NCI-H2107 treated with DMSO at 0.1 percent for 48 hours (cell line): ENCODE results near the gene CD8B.
"Not testable (repeated sequence)": the region's sequence is repeated elsewhere in the genome, so short reads cannot be mapped to it uniquely, and the experiment has no call there.

Experiments
- DNase-seq: peaks from one replicate; lab custom pipeline; 2025; ENCODE audit not compliant: unreplicated experiment; lab: John Stamatoyannopoulos, UW

Gene CD8B

DNA sequence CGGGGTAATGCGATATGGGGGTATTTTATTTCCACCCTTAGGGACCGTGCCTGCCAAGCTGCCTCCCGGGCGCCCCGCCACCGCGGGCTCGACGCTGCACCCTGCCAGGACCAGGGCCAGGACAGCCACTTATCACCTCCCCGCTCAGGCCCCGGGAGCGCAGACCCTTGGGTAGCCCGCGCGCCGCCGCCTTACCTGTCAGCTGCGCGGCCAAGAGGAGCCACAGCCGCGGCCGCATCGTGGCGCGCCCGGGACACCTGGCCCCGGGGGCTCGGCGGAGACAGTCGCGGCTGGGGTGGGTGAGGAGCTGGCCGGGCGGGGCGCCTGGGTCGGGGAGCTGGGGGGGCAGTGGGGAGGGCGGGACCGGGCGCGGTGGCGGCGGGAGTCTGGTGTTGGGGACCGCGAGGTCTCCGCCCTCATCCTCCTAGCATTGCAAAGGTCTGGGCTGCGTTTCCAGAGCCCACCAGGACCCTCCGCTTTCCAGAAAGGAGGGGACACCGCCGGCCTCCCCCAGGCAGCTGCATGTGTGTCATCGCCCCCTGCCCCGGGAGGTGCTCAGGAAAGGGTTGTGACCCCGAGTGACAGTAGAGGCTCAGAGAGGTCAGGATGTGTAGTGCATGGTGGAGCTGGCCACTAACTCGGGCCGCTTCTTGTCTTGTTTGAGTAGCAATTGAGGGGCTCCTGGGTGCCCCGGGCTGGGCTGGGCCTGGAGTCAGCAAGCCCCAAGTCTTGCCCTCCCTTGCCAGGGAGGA is at the start of gene CD8B:
TSS of gene CD8B (minus strand) at position 259 of the 752 bp plus-strand sequence. CDS start at position 238, 21 bp downstream.
- DNase-seq, result not testable (repeated sequence)

DNA sequence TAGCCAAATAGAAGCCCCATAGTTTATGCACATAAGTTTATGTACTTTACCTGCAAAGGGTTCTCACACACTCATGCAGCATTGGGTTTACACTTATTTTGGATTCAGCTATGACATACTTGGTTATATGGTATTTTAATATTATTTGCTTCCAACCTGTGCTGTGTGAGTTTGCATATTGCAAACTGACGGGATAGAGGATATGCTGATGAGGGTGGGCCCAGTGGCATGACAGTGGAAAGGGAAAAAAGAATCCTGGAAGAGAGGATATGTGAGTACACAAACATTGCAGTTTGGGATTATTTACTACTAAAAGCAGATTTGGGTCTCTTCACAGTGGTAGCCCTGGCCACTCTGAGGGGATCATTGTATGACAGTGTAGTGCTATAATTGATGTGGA is 44.2 kb upstream of the CD8B start:
- DNase-seq, result not testable (repeated sequence)

DNA sequence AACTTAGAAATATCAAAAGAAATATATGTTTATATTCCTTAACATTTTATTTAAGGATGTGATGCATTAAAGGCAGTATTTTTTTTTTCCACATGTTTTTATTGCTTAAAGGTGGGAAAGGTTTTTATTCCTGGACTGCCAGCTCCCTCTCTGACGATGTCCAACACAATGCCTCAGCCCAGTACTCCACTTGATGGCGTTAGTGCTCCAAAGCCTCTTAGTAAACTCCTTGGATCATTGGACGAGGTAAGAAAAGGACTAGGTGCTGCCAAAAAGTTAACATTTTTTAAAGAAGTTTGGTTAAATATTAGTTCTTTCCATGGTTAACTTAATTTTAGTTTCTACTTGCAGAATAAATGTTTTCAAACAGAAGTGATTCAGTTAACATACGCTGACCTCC is 39.0 kb upstream of the CD8B start:
- not testable (repeated sequence) for DNase-seq

DNA sequence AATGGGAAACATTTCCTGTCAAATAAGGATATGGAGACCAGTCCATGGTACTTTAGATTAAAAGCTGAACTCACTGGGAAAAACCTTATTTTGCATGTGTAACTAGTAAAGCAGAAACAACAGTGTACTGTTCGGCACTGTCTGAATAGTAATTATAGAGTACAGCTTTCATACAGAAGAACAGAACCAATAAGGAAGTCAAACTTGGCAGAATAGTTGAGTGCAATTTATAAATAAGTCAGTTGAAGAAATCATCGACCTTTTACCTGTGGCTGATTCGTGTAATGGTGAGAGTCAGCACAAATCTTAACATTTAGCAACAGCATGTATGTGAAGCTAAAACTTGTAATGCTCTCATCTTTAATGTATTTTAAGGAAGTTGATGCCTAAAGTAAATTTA is 24.3 kb upstream of the CD8B start:
- not testable (repeated sequence) for DNase-seq

DNA sequence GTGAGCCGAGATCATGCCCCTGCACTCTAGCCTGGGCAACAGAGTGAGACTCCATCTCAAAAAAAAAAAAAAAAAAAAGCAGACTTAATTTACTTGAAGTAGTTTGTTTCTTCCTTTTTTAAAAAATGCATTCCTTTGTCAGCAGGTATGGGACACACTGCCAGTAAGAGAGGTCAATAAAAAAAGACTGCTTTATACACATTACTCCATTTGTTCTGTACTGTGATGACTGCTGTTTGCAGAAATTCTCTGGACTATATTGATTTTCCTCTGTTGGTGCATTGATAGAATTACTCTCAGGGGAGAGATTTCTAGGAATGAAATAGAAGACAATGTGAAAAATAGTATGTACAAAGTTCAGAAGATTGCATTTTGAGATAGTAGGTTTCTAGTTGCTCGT is 21.2 kb upstream of the CD8B start:
- not testable (repeated sequence) for DNase-seq

DNA sequence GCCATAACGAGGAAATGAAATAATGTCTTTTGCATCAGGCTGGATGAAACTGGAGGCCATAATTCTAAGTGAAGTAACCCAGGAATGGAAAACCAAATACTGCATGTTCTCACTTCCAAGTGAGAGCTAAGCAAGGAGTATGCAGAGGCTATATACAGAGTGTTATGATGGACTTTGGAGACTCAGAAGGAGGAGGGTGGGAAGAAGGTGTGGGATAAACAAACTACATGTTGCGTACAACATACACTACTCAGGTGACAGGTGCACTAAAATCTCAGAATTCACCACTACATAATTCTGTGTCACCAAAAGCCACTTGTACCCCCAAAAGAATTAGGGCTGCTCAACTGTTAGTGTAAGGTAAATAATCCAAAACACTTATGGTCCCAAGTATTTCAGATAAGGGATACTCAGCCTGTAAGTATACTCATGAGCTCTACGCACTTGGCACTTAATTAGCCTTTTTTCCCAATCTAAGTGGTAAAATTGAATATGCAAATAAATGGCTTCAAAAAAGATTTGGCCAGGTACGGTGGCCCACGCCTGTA is 20.5 kb upstream of the CD8B start:
- not testable (repeated sequence) for DNase-seq

DNA sequence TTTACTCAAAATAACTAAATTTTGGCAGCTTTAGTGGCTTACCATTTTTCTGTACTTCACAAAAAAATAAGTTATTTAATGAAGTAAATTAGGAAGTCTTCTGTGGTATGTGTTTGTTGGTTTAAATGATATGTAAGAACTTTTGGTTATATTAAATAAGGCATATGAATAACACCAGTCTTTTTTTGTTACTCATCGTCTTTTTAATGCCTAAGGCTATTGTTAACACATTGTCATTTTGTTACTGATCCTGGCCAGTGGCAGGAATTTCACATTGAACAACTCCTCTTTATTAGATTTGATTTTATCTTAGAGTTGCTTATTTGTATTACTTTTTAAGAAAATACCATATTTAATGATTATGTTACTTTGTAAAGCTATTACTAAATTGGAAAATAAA is 17.3 kb upstream of the CD8B start:
- not testable (repeated sequence) for DNase-seq

DNA sequence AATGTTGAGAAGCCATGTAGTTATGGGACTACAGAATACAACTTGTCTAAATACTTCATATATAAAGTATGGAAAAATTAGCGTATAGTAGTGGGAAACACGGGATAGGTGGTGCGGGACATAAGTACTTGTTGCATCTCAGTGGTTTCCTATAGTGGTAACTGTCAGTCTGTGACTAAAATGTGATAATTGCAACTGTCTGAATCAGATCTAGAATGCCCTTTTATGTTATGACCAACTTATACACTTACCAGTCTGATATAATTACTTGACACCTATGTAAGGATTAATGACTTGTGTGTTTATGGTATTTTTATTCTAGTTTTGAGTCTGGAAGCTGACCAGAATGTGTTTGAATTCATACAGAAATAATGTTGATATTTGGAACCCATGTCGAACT is 9.3 kb upstream of the CD8B start:
- not testable (repeated sequence) for DNase-seq

DNA sequence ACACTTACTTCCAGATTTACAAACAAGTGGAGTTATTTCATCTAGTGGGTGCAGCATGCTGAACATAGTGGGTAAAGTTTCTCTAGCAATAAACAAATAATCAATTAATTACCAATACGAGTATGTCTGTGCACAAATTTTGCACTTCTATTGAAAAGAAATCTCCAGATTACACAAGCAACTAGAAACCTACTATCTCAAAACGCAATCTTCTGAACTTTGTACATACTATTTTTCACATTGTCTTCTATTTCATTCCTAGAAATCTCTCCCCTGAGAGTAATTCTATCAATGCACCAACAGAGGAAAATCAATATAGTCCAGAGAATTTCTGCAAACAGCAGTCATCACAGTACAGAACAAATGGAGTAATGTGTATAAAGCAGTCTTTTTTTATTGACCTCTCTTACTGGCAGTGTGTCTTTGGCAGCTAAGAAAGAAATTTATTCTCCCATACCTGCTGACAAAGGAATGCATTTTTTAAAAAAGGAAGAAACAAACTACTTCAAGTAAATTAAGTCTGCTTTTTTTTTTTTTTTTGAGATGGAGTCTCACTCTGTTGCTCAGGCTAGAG is 7.3 kb upstream of the CD8B start:
- DNase-seq, result not testable (repeated sequence)

DNA sequence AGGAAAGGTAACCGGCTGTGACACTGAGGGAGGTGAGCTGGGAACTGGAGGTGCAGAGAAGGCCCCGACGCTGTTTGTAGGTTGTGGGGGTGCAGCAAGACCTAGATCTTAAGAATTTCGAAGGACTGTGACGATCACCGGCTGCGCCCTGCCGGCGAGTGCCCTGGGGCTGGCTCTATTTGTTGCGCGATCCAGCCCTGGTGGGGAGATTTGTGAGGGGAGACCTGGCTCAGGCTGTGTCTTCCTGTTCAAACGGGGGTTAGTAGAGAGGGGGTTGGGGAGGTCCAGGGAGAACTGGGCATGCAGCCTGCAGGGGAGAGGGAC is 656 bp upstream of the CD8B start:
- not testable (repeated sequence) for DNase-seq

DNA sequence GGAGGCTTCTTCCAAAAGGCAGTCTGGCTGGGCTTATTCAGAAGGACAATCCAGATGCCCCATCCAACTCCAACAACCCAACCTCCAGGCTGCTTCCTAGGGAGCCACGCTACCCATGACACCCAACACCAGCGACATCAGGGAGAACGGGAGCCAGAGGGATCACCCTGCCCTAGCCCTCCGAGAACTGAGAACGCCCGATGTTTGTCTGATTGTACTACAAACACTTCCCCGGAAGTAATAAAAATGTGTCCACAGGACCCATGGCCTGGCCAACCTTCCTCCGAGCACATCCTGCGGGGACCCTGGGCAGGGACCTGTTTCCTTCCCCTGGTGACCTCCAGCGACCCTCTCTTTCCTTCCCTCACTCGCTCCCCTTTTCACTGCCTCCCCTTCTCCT is 511 bp downstream of the CD8B start:
- peak; percentile 12 for DNase-seq

DNA sequence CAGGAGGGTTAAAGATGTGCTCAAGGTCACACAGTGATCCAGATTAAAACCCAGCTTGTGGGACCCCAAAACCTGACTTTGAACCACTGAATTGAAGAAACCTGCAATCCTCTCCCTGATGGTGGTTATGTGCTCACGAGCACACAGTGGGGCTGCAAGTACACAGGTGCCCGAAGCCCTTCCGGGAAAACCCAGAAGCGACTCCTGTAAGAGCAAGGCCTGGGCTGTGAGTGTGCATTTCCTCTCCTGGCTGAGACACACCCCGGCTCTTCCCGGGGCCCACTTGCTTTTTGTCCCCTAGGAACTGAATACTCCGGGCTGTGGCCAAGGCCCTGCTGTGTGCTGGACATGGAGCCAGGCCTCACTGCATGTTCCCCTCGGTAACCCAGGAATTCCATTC is 1.1 kb downstream of the CD8B start:
- not testable (repeated sequence) for DNase-seq

DNA sequence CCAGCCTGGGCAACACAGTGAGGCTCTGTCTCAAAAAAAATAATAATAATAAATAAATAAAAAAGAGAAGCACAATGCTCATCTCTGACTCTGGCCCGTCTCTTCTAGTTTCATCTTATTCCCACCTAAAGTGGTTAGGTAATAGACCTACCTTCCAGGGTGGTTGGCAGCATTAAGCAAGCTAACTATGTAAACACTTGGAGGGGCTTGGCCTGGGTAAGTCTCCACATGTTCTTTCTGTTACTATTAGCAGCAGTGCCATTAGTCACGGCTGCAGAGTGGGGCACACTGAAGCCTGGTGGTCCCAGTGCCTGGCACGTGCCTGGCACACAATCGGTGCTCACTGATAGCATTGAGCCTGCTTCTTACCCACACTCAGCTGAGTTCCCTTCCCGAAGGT is 4.0 kb downstream of the CD8B start:
- not testable (repeated sequence) for DNase-seq

DNA sequence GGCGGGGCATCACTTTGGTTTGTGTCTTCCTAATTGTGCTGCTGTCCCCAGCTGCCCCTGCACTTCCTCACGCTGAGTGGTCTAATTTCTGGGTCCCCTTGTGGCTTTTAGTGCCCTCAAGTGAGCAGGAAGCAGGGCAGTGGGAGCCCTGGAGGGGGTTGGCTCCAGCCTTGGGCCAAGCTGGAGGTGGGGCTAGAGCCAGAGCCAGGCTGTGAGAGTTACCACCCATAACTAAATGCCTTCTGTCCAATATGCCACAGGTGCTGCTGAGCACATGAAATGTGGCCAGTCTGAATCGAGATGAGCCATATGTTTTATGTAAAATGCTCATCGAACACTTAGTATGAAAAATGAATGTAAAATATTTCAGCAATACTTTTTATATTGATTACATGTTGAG is 5.2 kb downstream of the CD8B start:
- not testable (repeated sequence) for DNase-seq

DNA sequence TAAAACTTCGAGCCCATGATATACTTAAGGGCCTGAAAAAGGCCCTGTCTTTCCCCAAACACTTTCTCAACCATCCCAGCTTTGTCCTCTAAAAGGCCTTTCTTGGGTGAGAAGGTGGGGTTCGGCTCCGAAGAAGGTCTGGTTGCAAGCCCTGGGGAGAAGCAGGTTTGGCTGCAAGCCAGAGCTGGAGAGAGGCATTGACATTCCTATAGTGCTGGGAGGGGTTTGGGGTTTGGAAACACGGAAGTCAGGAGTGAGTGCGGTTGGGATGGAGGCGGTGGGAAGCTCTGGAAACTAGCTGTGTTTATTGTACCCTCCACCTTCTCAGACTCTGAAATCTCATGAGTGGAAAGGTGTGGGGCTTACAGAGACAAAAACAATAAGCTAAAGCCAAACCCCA is 5.7 kb downstream of the CD8B start:
- not testable (repeated sequence) for DNase-seq

DNA sequence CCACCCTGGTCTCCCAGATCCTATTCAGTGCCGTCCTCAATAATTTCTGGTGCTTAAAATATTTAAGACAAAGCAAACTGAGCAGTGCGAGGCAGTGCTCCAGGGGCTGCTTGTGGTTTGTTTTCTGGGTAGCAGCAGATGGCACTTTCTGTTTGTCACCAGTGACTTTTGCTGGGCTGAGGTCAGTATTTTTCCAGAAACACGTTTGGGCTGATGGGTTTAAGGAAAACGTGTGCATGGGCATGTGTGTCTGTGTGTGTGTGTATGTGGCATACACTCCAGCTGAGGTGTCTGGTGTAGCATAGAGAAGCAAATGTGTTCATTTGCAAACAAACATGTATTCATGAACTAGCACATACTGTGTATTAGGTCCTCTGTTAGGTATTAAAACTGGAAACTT is 10.1 kb downstream of the CD8B start:
- not testable (repeated sequence) for DNase-seq

DNA sequence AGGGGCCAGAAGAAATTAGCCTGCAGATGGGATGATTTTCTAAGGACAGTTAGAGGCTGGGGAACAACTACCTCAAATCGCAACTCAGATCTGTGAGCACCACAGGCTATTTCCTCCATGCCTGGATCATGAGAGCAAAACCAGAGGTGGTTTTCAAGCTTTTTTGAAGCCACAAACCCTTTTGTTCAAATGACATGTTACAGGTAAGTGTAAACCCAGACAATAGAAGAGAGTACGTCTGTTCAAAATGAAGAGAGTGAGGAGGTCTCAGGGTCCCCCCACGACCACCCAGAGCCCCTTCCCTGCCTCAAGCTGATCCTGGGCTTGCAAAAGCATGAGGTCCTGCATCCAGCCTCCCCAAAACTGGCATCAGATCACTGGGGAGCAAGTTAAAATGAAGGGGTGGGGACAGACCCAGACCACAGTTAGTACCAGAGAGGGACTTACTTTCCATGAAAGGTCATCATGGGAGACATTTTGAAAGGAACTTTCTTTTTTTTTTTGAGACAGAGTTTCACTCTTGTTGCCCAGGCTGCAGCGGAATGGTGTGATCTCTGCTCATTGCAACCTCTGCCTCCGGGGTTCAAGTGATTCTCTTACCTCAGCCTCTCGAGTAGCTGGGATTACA is 19.0 kb downstream of the CD8B start:
- DNase-seq, result not testable (repeated sequence)

DNA sequence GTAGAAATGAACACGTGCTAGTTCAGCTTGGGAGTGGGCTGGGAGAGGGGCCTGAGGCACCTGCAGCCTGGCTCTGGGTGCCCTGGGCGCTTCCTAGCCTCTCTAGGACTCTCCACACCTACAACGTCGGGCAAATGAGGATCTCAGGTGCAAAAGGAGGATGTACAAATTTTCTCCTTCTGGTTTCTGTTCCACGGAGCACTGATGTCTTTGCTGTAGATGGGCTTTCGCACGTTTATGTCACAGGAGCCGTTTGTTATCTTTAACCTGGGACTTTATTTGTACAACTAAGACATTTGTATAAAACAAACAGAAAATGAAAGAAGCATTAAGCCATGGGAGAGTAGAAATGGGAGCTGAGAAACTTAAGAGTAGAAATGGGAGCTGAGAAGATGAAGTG is 20.4 kb downstream of the CD8B start:
- DNase-seq, result not testable (repeated sequence)

DNA sequence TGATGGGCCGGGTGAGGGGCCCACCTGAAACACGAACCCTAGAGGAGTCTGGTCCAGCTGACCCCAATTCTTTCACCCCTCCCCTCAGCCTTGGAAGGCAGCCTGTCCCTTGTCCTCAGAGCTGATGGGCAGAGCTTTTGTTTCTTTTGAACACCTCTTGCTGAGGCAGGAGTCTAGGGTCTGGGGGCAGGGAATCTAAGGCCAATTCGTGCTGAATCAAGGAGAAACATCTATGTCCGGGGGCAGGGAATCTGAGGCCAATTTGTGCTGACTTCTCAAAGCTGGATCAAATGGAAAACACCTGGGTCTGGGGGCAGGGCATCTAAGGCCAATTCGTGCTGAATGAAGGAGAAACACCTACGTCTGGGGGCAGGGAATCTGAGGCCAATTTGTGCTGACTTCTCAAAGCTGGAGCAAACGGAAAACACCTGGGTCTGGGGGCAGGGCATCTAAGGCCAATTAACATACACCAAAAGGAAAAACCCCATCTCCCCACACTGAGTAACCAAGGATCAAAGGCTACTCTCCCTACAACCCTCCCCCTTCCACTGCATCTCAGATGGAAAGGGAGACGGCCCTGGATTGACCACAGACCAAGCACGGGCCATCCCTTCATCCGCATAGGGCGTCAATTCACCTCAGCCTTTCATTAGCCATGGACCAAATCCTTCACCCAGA is 21.7 kb downstream of the CD8B start:
- not testable (repeated sequence) for DNase-seq

DNA sequence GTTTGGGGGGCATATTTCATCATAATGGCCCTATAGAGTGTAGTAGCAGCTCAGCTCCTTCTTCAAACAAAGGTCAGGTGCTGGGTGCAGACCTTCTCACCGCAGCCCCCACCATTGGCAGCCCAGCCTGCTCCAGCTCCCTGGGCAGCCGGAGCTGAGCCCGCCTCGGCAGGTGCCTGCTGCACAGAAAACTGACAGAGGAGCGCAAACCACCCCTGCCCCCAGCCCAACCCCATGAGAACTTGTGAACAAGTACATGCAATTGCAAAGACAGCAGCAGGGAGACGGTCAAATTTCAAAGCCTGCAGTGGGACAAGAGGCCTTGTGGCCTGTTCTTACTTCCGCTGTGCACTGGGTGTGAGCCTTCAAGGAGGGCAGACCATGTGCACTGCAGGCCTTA is 22.2 kb downstream of the CD8B start:
- peak; percentile 8 for DNase-seq

DNA sequence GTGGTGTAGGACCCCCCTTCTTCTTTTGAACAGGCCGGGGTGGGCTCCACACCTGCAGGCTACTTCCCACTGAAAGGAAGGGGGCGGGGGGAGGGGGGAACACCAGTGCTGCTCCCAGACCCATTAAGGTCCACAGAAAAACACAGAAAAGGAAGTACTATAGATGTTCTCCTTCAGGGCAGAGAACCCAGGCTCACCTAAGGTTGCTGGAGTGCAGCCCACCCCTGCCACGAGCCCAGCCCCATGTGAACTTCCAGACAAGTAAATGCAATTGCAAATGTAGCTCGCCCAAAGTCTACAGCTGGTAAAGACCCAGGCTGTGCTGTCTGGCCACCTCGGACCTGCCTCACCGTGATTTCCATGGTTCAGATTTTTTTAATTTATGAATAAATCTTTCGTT is 24.0 kb downstream of the CD8B start:
- DNase-seq, result not testable (repeated sequence)
